Measurements from ENCODE around the gene LRRC8E. TPM values are rescaled to one million over a fixed set of nuclear protein-coding genes. Genes with fewer than 3 reads are reported as not detected.

LRRC8E gene
- total and polyA plus RNA-seq, 4 donors, result 1.8 to 3.3 (median 2.4) TPM; not detected in 1

DNA sequence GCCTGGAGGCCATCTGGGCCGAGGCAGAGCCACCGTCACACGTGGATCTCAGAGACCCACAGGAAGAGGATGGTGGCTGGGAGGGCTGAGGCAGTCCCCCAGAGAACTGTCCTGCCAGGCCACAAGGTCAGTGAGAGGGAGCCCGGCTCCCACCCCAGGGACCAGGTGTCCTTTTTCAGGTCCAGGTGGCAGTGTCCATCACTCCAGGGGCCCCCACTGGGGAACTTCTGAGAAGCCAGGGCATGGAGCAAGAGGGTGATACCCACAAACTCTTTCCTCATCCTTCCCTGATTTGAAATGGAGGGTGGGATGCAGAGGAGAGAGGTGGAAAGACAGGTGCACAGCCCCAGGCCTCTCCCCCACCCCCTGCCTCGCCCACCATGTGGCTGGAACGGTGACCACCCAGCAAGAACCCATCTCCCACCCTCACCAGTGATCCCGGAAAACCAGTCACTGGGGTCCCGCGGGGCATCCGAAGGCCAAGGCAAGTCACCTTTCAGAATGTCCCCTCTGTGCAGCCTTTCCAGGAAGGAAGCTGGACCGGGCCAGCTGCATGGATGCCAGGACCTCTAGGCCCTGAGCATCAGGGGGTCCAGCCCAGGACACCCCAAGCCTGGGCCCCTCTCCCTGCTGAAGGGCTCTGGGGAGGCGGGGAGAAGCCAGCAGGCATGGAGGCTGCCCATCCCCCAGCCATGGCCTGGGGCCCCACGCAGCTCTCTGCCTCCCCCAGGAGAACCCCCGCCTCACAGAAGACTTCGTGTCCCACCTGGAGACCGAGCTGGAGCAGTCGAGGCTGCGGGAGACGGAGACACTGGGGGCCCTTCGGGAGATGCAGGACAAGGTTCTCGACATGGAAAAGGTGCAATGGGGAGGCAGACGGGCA, 28.2 kb upstream of the LRRC8E start:
- peaks cover 0 to 1% (median 0%) of the 10 kb centered on the region in 4 donors for H3K36me3 ChIP-seq (ENCODE audit: control insufficient read depth in 4 of 4, insufficient read depth in 3 of 4, low read depth in 1 of 4, low read length in 3 of 4)
- WGBS, result 94% methylated on average over 22 of the region's 22 CpGs
- H3K9me3 ChIP-seq (ENCODE audit: control insufficient read depth in 4 of 4, low read length in 3 of 4), result no peaks in the 10 kb centered on the region
- no peak for TF ChIP-seq YY1 (IDR thresholded peaks at IDR 0.05)
- TF ChIP-seq, protein P1, sequence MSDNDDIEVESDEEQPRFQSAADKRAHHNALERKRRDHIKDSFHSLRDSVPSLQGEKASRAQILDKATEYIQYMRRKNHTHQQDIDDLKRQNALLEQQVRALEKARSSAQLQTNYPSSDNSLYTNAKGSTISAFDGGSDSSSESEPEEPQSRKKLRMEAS (IDR thresholded peaks at IDR 0.05), result no peak
- no peak for TF ChIP-seq HNF4G (IDR thresholded peaks at IDR 0.05)
- TF ChIP-seq JUND (IDR thresholded peaks at IDR 0.05), result no peak
- no peak for TF ChIP-seq FOXA2 (IDR thresholded peaks at IDR 0.05)
- TF ChIP-seq GABPA (IDR thresholded peaks at IDR 0.05 in 1 of 2, conservative IDR thresholded peaks at IDR 0.05 in 1 of 2), result no peak
- TF ChIP-seq SP1 (IDR thresholded peaks at IDR 0.05), result no peak
- DNase-seq (ENCODE audit: low spot score), result no peak
- H3K27me3 ChIP-seq (ENCODE audit: control insufficient read depth in 4 of 4, insufficient read depth in 4 of 4, low read length in 3 of 4), result no peaks in the 10 kb centered on the region
- H3K27ac ChIP-seq (ENCODE audit: low read depth in 1 of 2, low read length in 2 of 2), result no peak overlapping the region
- H3K4me1 ChIP-seq (ENCODE audit: control insufficient read depth in 4 of 4, insufficient read depth in 4 of 4, low read length in 3 of 4), result peaks cover 0 to 9% (median 4%) of the 10 kb centered on the region in 4 donors
- H3K4me3 ChIP-seq (ENCODE audit: low read depth in 1 of 3, low read length in 3 of 3), result no peak overlapping the region
- H3K9ac ChIP-seq (ENCODE audit: low read depth in 1 of 2, low read length in 2 of 2), result no peak overlapping the region

DNA sequence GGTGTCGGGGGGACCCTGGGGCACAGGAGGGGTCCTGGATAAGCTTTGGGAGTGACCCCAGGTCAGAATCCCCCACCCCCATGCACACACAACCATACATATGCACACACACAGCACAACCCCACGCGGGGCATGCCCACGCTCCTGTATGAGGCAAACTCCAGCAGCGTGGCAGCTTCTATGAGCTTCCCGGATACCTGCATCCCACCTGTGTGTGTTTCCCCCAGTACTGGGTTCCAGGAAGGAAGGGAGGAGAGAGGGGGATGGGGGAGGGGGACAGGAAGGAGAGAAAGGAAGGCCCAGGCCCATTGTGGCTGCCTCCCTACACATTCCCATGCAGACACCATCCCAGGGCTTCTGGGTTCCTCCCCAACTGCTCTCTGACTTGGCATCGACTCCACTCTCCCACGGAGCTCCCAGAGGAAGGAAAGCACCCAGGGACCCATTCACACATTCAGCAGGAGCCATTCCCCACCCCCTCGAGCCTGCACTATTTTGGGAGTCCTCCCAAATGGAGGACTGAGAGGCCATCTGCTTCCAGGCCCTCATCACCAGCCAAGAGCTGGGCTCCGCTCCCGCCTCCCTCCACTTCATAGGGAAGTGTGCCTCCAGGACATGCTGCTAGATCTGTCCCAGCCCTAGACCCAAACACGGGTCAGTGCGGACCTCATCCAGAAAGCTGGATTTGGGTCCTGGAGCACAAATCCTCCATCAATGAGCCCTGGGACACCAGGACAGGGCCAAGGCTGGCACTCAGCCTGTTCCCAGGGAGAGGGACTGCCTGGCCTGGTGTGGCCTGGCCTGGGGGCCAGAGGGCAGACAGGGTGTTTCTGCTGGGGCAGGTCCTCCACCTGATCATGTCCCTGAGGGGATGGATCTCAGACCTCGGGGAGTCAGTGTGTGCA, 27.3 kb upstream of the LRRC8E start:
- Histone ChIP-seq H3K9me3 (ENCODE audit: control insufficient read depth in 4 of 4, low read length in 3 of 4) (no peaks in the 10 kb centered on the region), H3K9ac (ENCODE audit: low read depth in 1 of 2, low read length in 2 of 2) (no peak overlapping the region), H3K27ac (ENCODE audit: low read depth in 1 of 2, low read length in 2 of 2) (no peak overlapping the region), H3K27me3 (ENCODE audit: control insufficient read depth in 4 of 4, insufficient read depth in 4 of 4, low read length in 3 of 4) (no peaks in the 10 kb centered on the region), H3K4me3 (ENCODE audit: low read depth in 1 of 3, low read length in 3 of 3) (no peak overlapping the region), H3K4me1 (ENCODE audit: control insufficient read depth in 4 of 4, insufficient read depth in 4 of 4, low read length in 3 of 4) (peaks cover 0 to 9% (median 4%) of the 10 kb centered on the region in 4 donors), H3K36me3 (ENCODE audit: control insufficient read depth in 4 of 4, insufficient read depth in 3 of 4, low read depth in 1 of 4, low read length in 3 of 4) (peaks cover 0 to 1% (median 0%) of the 10 kb centered on the region in 4 donors)
- 89% methylated on average over 14 of the region's 14 CpGs for WGBS
- no peak for DNase-seq (ENCODE audit: low spot score)
- TF ChIP-seq, protein P1 (IDR thresholded peaks at IDR 0.05), result no peak
- TF ChIP-seq, protein P2, sequence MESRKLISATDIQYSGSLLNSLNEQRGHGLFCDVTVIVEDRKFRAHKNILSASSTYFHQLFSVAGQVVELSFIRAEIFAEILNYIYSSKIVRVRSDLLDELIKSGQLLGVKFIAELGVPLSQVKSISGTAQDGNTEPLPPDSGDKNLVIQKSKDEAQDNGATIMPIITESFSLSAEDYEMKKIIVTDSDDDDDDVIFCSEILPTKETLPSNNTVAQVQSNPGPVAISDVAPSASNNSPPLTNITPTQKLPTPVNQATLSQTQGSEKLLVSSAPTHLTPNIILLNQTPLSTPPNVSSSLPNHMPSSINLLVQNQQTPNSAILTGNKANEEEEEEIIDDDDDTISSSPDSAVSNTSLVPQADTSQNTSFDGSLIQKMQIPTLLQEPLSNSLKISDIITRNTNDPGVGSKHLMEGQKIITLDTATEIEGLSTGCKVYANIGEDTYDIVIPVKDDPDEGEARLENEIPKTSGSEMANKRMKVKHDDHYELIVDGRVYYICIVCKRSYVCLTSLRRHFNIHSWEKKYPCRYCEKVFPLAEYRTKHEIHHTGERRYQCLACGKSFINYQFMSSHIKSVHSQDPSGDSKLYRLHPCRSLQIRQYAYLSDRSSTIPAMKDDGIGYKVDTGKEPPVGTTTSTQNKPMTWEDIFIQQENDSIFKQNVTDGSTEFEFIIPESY (IDR thresholded peaks at IDR 0.05), result no peak
- TF ChIP-seq, protein P3, sequence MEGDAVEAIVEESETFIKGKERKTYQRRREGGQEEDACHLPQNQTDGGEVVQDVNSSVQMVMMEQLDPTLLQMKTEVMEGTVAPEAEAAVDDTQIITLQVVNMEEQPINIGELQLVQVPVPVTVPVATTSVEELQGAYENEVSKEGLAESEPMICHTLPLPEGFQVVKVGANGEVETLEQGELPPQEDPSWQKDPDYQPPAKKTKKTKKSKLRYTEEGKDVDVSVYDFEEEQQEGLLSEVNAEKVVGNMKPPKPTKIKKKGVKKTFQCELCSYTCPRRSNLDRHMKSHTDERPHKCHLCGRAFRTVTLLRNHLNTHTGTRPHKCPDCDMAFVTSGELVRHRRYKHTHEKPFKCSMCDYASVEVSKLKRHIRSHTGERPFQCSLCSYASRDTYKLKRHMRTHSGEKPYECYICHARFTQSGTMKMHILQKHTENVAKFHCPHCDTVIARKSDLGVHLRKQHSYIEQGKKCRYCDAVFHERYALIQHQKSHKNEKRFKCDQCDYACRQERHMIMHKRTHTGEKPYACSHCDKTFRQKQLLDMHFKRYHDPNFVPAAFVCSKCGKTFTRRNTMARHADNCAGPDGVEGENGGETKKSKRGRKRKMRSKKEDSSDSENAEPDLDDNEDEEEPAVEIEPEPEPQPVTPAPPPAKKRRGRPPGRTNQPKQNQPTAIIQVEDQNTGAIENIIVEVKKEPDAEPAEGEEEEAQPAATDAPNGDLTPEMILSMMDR (IDR thresholded peaks at IDR 0.05; ENCODE audit: low read depth, low read length, missing input control), result no peak
- TF ChIP-seq HNF4G (IDR thresholded peaks at IDR 0.05), result no peak
- no peak for TF ChIP-seq EGR1 (IDR thresholded peaks at IDR 0.05; ENCODE audit: low read depth in 2 of 2)
- TF ChIP-seq NR2F2 (IDR thresholded peaks at IDR 0.05), result no peak
- no peak for TF ChIP-seq FOXA1 (IDR thresholded peaks at IDR 0.05)
- no peak for TF ChIP-seq SP1 (IDR thresholded peaks at IDR 0.05)
- TF ChIP-seq RXRA (IDR thresholded peaks at IDR 0.05), result no peak
- TF ChIP-seq TAF1 (conservative IDR thresholded peaks at IDR 0.05), result no peak
- TF ChIP-seq JUND (IDR thresholded peaks at IDR 0.05), result no peak
- no peak for TF ChIP-seq GABPA (IDR thresholded peaks at IDR 0.05 in 1 of 2, conservative IDR thresholded peaks at IDR 0.05 in 1 of 2)
- TF ChIP-seq, protein P4, sequence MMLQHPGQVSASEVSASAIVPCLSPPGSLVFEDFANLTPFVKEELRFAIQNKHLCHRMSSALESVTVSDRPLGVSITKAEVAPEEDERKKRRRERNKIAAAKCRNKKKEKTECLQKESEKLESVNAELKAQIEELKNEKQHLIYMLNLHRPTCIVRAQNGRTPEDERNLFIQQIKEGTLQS (IDR thresholded peaks at IDR 0.05), result no peak
- TF ChIP-seq, protein P5, sequence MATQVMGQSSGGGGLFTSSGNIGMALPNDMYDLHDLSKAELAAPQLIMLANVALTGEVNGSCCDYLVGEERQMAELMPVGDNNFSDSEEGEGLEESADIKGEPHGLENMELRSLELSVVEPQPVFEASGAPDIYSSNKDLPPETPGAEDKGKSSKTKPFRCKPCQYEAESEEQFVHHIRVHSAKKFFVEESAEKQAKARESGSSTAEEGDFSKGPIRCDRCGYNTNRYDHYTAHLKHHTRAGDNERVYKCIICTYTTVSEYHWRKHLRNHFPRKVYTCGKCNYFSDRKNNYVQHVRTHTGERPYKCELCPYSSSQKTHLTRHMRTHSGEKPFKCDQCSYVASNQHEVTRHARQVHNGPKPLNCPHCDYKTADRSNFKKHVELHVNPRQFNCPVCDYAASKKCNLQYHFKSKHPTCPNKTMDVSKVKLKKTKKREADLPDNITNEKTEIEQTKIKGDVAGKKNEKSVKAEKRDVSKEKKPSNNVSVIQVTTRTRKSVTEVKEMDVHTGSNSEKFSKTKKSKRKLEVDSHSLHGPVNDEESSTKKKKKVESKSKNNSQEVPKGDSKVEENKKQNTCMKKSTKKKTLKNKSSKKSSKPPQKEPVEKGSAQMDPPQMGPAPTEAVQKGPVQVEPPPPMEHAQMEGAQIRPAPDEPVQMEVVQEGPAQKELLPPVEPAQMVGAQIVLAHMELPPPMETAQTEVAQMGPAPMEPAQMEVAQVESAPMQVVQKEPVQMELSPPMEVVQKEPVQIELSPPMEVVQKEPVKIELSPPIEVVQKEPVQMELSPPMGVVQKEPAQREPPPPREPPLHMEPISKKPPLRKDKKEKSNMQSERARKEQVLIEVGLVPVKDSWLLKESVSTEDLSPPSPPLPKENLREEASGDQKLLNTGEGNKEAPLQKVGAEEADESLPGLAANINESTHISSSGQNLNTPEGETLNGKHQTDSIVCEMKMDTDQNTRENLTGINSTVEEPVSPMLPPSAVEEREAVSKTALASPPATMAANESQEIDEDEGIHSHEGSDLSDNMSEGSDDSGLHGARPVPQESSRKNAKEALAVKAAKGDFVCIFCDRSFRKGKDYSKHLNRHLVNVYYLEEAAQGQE (IDR thresholded peaks at IDR 0.05), result no peak
- TF ChIP-seq YY1 (IDR thresholded peaks at IDR 0.05), result no peak
- TF ChIP-seq RAD21 (IDR thresholded peaks at IDR 0.05), result no peak
- TF ChIP-seq HNF4A (conservative IDR thresholded peaks at IDR 0.05), result no peak
